ENCODE measurements around the gene IDH3G.

- TF ChIP-seq CTCF (IDR thresholded peaks at IDR 0.05 in 8 of 11, conservative IDR thresholded peaks at IDR 0.05 in 3 of 11) = no peak
- TF ChIP-seq POLR2A (IDR thresholded peaks at IDR 0.05) = no peak
- TF ChIP-seq POLR2AphosphoS5 (IDR thresholded peaks at IDR 0.05) = no peak
Observed at GRCh38 chrX:153770601-153771414, 23.4 kb downstream of the IDH3G start.

All from spleen (tissue), 7 donors.